ENCODE data around the gene DNAAF1. TPM values are rescaled to one million over a fixed set of nuclear protein-coding genes. Genes with fewer than 3 reads are reported as not detected.
A peak's percentile ranks its signal among the peaks of the same experiment; 100 is the strongest.

DNAAF1 gene
- total RNA-seq, 1 experiment from 2014 or later, result not detected

- Histone ChIP-seq H3K4me2 (ENCODE audit: low read depth, low read length, poor library complexity, severe bottlenecking) (no peak overlapping the region), H3K79me2 (ENCODE audit: low read length) (no peaks in the 10 kb centered on the region), H3K36me3 (ENCODE audit: insufficient read depth, low read length) (no peaks in the 10 kb centered on the region), H2AFZ (ENCODE audit: low read length) (no peak overlapping the region), H3K4me1 (ENCODE audit: low read length) (no peaks in the 10 kb centered on the region), H3K27ac (ENCODE audit: low read length) (no peak overlapping the region), H3K9me3 (ENCODE audit: low read length) (no peaks in the 10 kb centered on the region), H3K27me3 (ENCODE audit: low read length) (no peaks in the 10 kb centered on the region), H3K4me3 (ENCODE audit: low read length) (no peak overlapping the region), H3K9me2 (replicated peaks; ENCODE audit: insufficient read depth, low read length) (no peaks in the 10 kb centered on the region), H4K20me1 (ENCODE audit: insufficient read depth, low read depth, low read length) (no peaks in the 10 kb centered on the region), H3K9ac (ENCODE audit: low read length) (no peak overlapping the region)
- no peak for DNase-seq
These were observed 61.0 kb downstream of the DNAAF1 start for GRCh38 chr16:84205976-84206691.

GRCh38 chr16:84207251-84207650 lies 62.1 kb downstream of the DNAAF1 start:
- H3K36me3 ChIP-seq (ENCODE audit: insufficient read depth, low read length), result no peaks in the 10 kb centered on the region
- no peaks in the 10 kb centered on the region for H3K9me3 ChIP-seq (ENCODE audit: low read length)
- DNase-seq, result no peak
- H3K4me1 ChIP-seq (ENCODE audit: low read length), result no peaks in the 10 kb centered on the region
- no peaks in the 10 kb centered on the region for H3K27me3 ChIP-seq (ENCODE audit: low read length)
- H3K4me2 ChIP-seq (ENCODE audit: low read depth, low read length, poor library complexity, severe bottlenecking), result no peak overlapping the region
- no peak overlapping the region for H3K4me3 ChIP-seq (ENCODE audit: low read length)
- no peaks in the 10 kb centered on the region for H4K20me1 ChIP-seq (ENCODE audit: insufficient read depth, low read depth, low read length)
- no peaks in the 10 kb centered on the region for H3K79me2 ChIP-seq (ENCODE audit: low read length)
- no peak overlapping the region for H3K9ac ChIP-seq (ENCODE audit: low read length)
- no peak overlapping the region for H2AFZ ChIP-seq (ENCODE audit: low read length)
- no peak overlapping the region for H3K27ac ChIP-seq (ENCODE audit: low read length)
- H3K9me2 ChIP-seq (replicated peaks; ENCODE audit: insufficient read depth, low read length), result no peaks in the 10 kb centered on the region

DNA sequence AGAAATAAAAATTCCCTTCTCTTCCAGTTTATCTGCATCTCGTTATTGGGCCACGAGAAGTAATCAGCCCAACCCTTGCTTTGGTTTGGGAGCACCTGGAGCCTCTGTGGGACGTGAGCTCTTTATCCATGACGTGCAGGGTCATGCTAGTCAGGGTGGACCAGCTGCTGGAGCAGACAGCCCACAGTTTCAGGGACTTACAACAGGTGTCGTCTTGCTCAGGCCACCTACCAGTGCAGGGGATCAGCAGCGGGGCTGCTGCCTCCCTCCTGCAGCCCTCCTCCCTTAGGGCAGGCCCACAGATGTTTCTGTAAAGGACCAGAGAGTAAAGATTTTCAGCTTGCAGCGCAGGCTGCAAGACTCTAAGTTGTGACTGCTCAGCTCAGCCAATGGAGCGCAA lies 62.8 kb downstream of the DNAAF1 start:
- Histone ChIP-seq H4K20me1 (ENCODE audit: insufficient read depth, low read depth, low read length) (no peaks in the 10 kb centered on the region), H3K9me2 (replicated peaks; ENCODE audit: insufficient read depth, low read length) (no peaks in the 10 kb centered on the region), H3K9me3 (ENCODE audit: low read length) (no peaks in the 10 kb centered on the region), H2AFZ (ENCODE audit: low read length) (no peak overlapping the region), H3K27me3 (ENCODE audit: low read length) (no peaks in the 10 kb centered on the region), H3K4me2 (ENCODE audit: low read depth, low read length, poor library complexity, severe bottlenecking) (no peak overlapping the region), H3K9ac (ENCODE audit: low read length) (no peak overlapping the region), H3K27ac (ENCODE audit: low read length) (no peak overlapping the region), H3K79me2 (ENCODE audit: low read length) (no peaks in the 10 kb centered on the region), H3K4me1 (ENCODE audit: low read length) (no peaks in the 10 kb centered on the region), H3K36me3 (ENCODE audit: insufficient read depth, low read length) (no peaks in the 10 kb centered on the region), H3K4me3 (ENCODE audit: low read length) (no peak overlapping the region)
- no peak for DNase-seq

GRCh38 chr16:84209989-84210388 lies 64.9 kb downstream of the DNAAF1 start:
- no peaks in the 10 kb centered on the region for H3K36me3 ChIP-seq (ENCODE audit: insufficient read depth, low read length)
- H3K27me3 ChIP-seq (ENCODE audit: low read length), result no peaks in the 10 kb centered on the region
- no peaks in the 10 kb centered on the region for H3K4me1 ChIP-seq (ENCODE audit: low read length)
- H3K27ac ChIP-seq (ENCODE audit: low read length), result no peak overlapping the region
- no peak overlapping the region for H3K4me2 ChIP-seq (ENCODE audit: low read depth, low read length, poor library complexity, severe bottlenecking)
- H3K79me2 ChIP-seq (ENCODE audit: low read length), result no peaks in the 10 kb centered on the region
- H3K4me3 ChIP-seq (ENCODE audit: low read length), result no peak overlapping the region
- DNase-seq, result peak; percentile 74
- H3K9ac ChIP-seq (ENCODE audit: low read length), result no peak overlapping the region
- no peaks in the 10 kb centered on the region for H3K9me3 ChIP-seq (ENCODE audit: low read length)
- no peaks in the 10 kb centered on the region for H3K9me2 ChIP-seq (replicated peaks; ENCODE audit: insufficient read depth, low read length)
- no peaks in the 10 kb centered on the region for H4K20me1 ChIP-seq (ENCODE audit: insufficient read depth, low read depth, low read length)
- H2AFZ ChIP-seq (ENCODE audit: low read length), result no peak overlapping the region

GRCh38 chr16:84212154-84212553 lies 67.0 kb downstream of the DNAAF1 start:
- no peak overlapping the region for H3K27ac ChIP-seq (ENCODE audit: low read length)
- H3K9me3 ChIP-seq (ENCODE audit: low read length), result no peaks in the 10 kb centered on the region
- no peaks in the 10 kb centered on the region for H4K20me1 ChIP-seq (ENCODE audit: insufficient read depth, low read depth, low read length)
- no peaks in the 10 kb centered on the region for H3K36me3 ChIP-seq (ENCODE audit: insufficient read depth, low read length)
- H3K4me2 ChIP-seq (ENCODE audit: low read depth, low read length, poor library complexity, severe bottlenecking), result no peak overlapping the region
- no peak overlapping the region for H3K4me3 ChIP-seq (ENCODE audit: low read length)
- H3K9ac ChIP-seq (ENCODE audit: low read length), result no peak overlapping the region
- H2AFZ ChIP-seq (ENCODE audit: low read length), result no peak overlapping the region
- no peaks in the 10 kb centered on the region for H3K4me1 ChIP-seq (ENCODE audit: low read length)
- DNase-seq, result no peak
- H3K9me2 ChIP-seq (replicated peaks; ENCODE audit: insufficient read depth, low read length), result no peaks in the 10 kb centered on the region
- H3K27me3 ChIP-seq (ENCODE audit: low read length), result no peaks in the 10 kb centered on the region
- no peaks in the 10 kb centered on the region for H3K79me2 ChIP-seq (ENCODE audit: low read length)

- Histone ChIP-seq H3K79me2 (ENCODE audit: low read length) (no peaks in the 10 kb centered on the region), H2AFZ (ENCODE audit: low read length) (no peak overlapping the region), H3K9me3 (ENCODE audit: low read length) (no peaks in the 10 kb centered on the region), H4K20me1 (ENCODE audit: insufficient read depth, low read depth, low read length) (no peaks in the 10 kb centered on the region), H3K36me3 (ENCODE audit: insufficient read depth, low read length) (no peaks in the 10 kb centered on the region), H3K4me2 (ENCODE audit: low read depth, low read length, poor library complexity, severe bottlenecking) (no peak overlapping the region), H3K27me3 (ENCODE audit: low read length) (no peaks in the 10 kb centered on the region), H3K9ac (ENCODE audit: low read length) (no peak overlapping the region), H3K4me3 (ENCODE audit: low read length) (no peak overlapping the region), H3K27ac (ENCODE audit: low read length) (no peak overlapping the region), H3K4me1 (ENCODE audit: low read length) (no peaks in the 10 kb centered on the region), H3K9me2 (replicated peaks; ENCODE audit: insufficient read depth, low read length) (no peaks in the 10 kb centered on the region)
- DNase-seq, result no peak
These were observed 67.5 kb downstream of the DNAAF1 start for GRCh38 chr16:84212631-84213030.

- H3K4me1 ChIP-seq (ENCODE audit: low read length), result no peaks in the 10 kb centered on the region
These were observed 69.5 kb downstream of the DNAAF1 start for GRCh38 chr16:84214451-84215066.

GRCh38 chr16:84215531-84215930 lies 70.4 kb downstream of the DNAAF1 start:
- no peaks in the 10 kb centered on the region for H3K36me3 ChIP-seq (ENCODE audit: insufficient read depth, low read length)
- H3K27me3 ChIP-seq (ENCODE audit: low read length), result no peaks in the 10 kb centered on the region
- no peak overlapping the region for H2AFZ ChIP-seq (ENCODE audit: low read length)
- no peak overlapping the region for H3K4me2 ChIP-seq (ENCODE audit: low read depth, low read length, poor library complexity, severe bottlenecking)
- no peaks in the 10 kb centered on the region for H3K79me2 ChIP-seq (ENCODE audit: low read length)
- no peak overlapping the region for H3K27ac ChIP-seq (ENCODE audit: low read length)
- H3K9me2 ChIP-seq (replicated peaks; ENCODE audit: insufficient read depth, low read length), result no peaks in the 10 kb centered on the region
- H3K9ac ChIP-seq (ENCODE audit: low read length), result no peak overlapping the region
- no peaks in the 10 kb centered on the region for H3K4me1 ChIP-seq (ENCODE audit: low read length)
- H3K4me3 ChIP-seq (ENCODE audit: low read length), result no peak overlapping the region
- DNase-seq, result no peak
- no peaks in the 10 kb centered on the region for H3K9me3 ChIP-seq (ENCODE audit: low read length)
- no peaks in the 10 kb centered on the region for H4K20me1 ChIP-seq (ENCODE audit: insufficient read depth, low read depth, low read length)

More at GRCh38 chr16:84214451-84215066, 69.5 kb downstream of the DNAAF1 start:
- Histone ChIP-seq H3K27me3 (ENCODE audit: low read length) (no peaks in the 10 kb centered on the region), H3K9ac (ENCODE audit: low read length) (no peak overlapping the region), H2AFZ (ENCODE audit: low read length) (no peak overlapping the region), H3K4me2 (ENCODE audit: low read depth, low read length, poor library complexity, severe bottlenecking) (no peak overlapping the region), H3K36me3 (ENCODE audit: insufficient read depth, low read length) (no peaks in the 10 kb centered on the region), H3K9me2 (replicated peaks; ENCODE audit: insufficient read depth, low read length) (no peaks in the 10 kb centered on the region), H3K27ac (ENCODE audit: low read length) (no peak overlapping the region), H3K79me2 (ENCODE audit: low read length) (no peaks in the 10 kb centered on the region), H4K20me1 (ENCODE audit: insufficient read depth, low read depth, low read length) (no peaks in the 10 kb centered on the region), H3K9me3 (ENCODE audit: low read length) (no peaks in the 10 kb centered on the region), H3K4me3 (ENCODE audit: low read length) (no peak overlapping the region)
- no peak for DNase-seq
